Heart left ventricle (tissue), 13 donors: ENCODE data around the gene BPTF.

Source experiments
- POLR2A ChIP-seq, 2 donors: fragments of 450-650 bp; IDR thresholded peaks; one replicate each; pipeline ENCODE4 v1.6.1; 2017; ENCODE audit warnings: antibody characterized with exemption in 2 of 2, mild to moderate bottlenecking in 2 of 2, moderate library complexity in 2 of 2
- TF ChIP-seq, protein P1 (sequence below), 12 donors: fragments of 200-600 bp; sonication (generic) in 4 of 12; IDR thresholded peaks; one replicate each; pipeline versions ENCODE4 v1.5.0 to v1.8.0; 2018 to 2022; ENCODE audit warnings: antibody characterized with exemption in 12 of 12, mild to moderate bottlenecking in 5 of 12
- donor health status: ischemic (EF 13 %, LVEDD 7.1; RV severe dilation, severe dysfunction).
- donor health status: DM: no; HTN: yes; CAD: no.
- donor health status: DM: no; HTN: no; CAD: no.
- donor health status: ischemic (EF 25% LVEDD 6.9; RV normal size, moderate dysfunction).
- donor health status: ischemic (EF 25% LVEDD 5.7; RV mildly dilated, moderate dysfunction).
- donor health status: ischemic (EF 35%, LVEDD 5.7; RV mildly dilated, moderate dysfunction).
- donor health status: nonischemic (EF 11% LVEDD 7.7; RV severe dilation, severe dysfunction).
- donor health status: DM: yes; HTN: yes; CAD: no.
- donor health status: PGD.
- donor health status: ischemic (EF 29% LVEDD 5.4; RV normal size, mild dysfunction).
- donor health status: nonischemic (EF 23%, LVEDD 6.1; RV moderate dilation, normal function).

DNA sequence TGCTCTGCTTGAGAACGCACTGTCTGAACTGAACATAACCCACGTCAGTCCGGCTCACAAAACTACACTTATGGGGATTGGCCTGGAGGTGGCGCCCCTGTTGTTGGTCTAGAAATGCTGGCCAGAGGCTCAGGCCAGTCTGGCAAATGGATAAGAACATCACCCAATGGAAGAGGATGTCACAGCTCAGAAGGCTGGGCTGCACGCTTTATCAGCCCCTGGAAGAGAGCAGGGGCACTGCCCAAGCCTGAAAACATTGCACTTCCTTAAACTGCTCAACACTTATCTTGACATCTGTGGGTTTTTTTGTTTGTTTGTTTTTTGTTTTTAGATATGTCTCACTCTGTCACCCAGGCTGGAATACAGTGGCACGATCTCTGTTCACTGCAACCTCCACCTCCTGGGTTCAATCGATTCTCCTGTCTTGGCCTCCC lies 24.8 kb upstream of the BPTF start:
- TF ChIP-seq, protein P1, sequence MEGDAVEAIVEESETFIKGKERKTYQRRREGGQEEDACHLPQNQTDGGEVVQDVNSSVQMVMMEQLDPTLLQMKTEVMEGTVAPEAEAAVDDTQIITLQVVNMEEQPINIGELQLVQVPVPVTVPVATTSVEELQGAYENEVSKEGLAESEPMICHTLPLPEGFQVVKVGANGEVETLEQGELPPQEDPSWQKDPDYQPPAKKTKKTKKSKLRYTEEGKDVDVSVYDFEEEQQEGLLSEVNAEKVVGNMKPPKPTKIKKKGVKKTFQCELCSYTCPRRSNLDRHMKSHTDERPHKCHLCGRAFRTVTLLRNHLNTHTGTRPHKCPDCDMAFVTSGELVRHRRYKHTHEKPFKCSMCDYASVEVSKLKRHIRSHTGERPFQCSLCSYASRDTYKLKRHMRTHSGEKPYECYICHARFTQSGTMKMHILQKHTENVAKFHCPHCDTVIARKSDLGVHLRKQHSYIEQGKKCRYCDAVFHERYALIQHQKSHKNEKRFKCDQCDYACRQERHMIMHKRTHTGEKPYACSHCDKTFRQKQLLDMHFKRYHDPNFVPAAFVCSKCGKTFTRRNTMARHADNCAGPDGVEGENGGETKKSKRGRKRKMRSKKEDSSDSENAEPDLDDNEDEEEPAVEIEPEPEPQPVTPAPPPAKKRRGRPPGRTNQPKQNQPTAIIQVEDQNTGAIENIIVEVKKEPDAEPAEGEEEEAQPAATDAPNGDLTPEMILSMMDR (IDR thresholded peaks at IDR 0.05), result peak; percentile 45 to 72 (median 60)
- no peak for TF ChIP-seq POLR2A (IDR thresholded peaks at IDR 0.05)
